ENCODE data around the gene MLLT11. TPM values are rescaled to one million over a fixed set of nuclear protein-coding genes. Genes with fewer than 3 reads are reported as not detected.
"Not testable (repeated sequence)": the region's sequence is repeated elsewhere in the genome, so short reads cannot be mapped to it uniquely, and the experiment has no call there.

Gene MLLT11
- total RNA-seq, 1 donor from 2014 or later = 29.5 TPM

- Mint-ChIP-seq H3K4me1 (ENCODE audit: low read depth) (peaks cover 4% of the 10 kb centered on the region), H3K27ac (peak within 1 kb of the TSS; percentile 100), H3K4me3 (ENCODE audit: low read depth) (peak within 1 kb of the TSS; percentile 96), H3K36me3 (ENCODE audit: insufficient read depth) (peaks cover 8% of the 10 kb centered on the region), H3K27me3 (no peaks in the 10 kb centered on the region), H3K9me3 (ENCODE audit: low read depth) (no peaks in the 10 kb centered on the region)
- TF ChIP-seq CTCF (IDR thresholded peaks at IDR 0.05; ENCODE audit: unreplicated experiment) = peak; percentile 97
- peak; percentile 83 for DNase-seq (ENCODE audit: low spot score, unreplicated experiment)
Measured at GRCh38 chr1:151070474-151071276, 10.5 kb downstream of the MLLT11 start, which contains the start of gene GABPB2. Gene GABPB2 (plus strand): TSS chr1:151070761. CDS start chr1:151088190, 17,429 bp downstream.

GRCh38 chr1:151072224-151072623, 12.0 kb downstream of the MLLT11 start:
- H3K9me3 Mint-ChIP-seq (ENCODE audit: low read depth) = no peaks in the 10 kb centered on the region
- peaks cover 4% of the 10 kb centered on the region for H3K4me1 Mint-ChIP-seq (ENCODE audit: low read depth)
- peaks cover 6% of the 10 kb centered on the region for H3K36me3 Mint-ChIP-seq (ENCODE audit: insufficient read depth)
- no peak for DNase-seq (ENCODE audit: low spot score, unreplicated experiment)
- no peak overlapping the region for H3K27ac Mint-ChIP-seq
- TF ChIP-seq CTCF (IDR thresholded peaks at IDR 0.05; ENCODE audit: unreplicated experiment) = no peak
- peak overlapping the region; percentile 96 for H3K4me3 Mint-ChIP-seq (ENCODE audit: low read depth)
- H3K27me3 Mint-ChIP-seq = no peaks in the 10 kb centered on the region

GRCh38 chr1:151085953-151086559, 25.9 kb downstream of the MLLT11 start:
- TF ChIP-seq CTCF (IDR thresholded peaks at IDR 0.05; ENCODE audit: unreplicated experiment) = no peak
- no peak for DNase-seq (ENCODE audit: low spot score, unreplicated experiment)
- Mint-ChIP-seq H3K4me3 (ENCODE audit: low read depth) (no peak overlapping the region), H3K4me1 (ENCODE audit: low read depth) (no peaks in the 10 kb centered on the region), H3K36me3 (ENCODE audit: insufficient read depth) (no peaks in the 10 kb centered on the region), H3K27ac (no peak overlapping the region), H3K9me3 (ENCODE audit: low read depth) (no peaks in the 10 kb centered on the region), H3K27me3 (no peaks in the 10 kb centered on the region)

GRCh38 chr1:151097426-151097825, 37.2 kb downstream of the MLLT11 start:
- H3K27ac Mint-ChIP-seq; H3K27me3 Mint-ChIP-seq; H3K4me1 Mint-ChIP-seq (ENCODE audit: low read depth); DNase-seq (ENCODE audit: low spot score, unreplicated experiment); H3K36me3 Mint-ChIP-seq (ENCODE audit: insufficient read depth); H3K9me3 Mint-ChIP-seq (ENCODE audit: low read depth); H3K4me3 Mint-ChIP-seq (ENCODE audit: low read depth): not testable (repeated sequence)

- Mint-ChIP-seq H3K4me1 (ENCODE audit: low read depth) (no peaks in the 10 kb centered on the region), H3K27ac (no peak overlapping the region), H3K36me3 (ENCODE audit: insufficient read depth) (peaks cover 1% of the 10 kb centered on the region), H3K27me3 (no peaks in the 10 kb centered on the region), H3K9me3 (ENCODE audit: low read depth) (no peaks in the 10 kb centered on the region), H3K4me3 (ENCODE audit: low read depth) (no peak overlapping the region)
- TF ChIP-seq CTCF (IDR thresholded peaks at IDR 0.05; ENCODE audit: unreplicated experiment) = no peak
- DNase-seq (ENCODE audit: low spot score, unreplicated experiment) = no peak
Measured at GRCh38 chr1:151098126-151098525, 37.9 kb downstream of the MLLT11 start.
